Mesodermal cell (in vitro differentiated cells): ENCODE results near the gene KLHDC10.
"Not testable (repeated sequence)": the region's sequence is repeated elsewhere in the genome, so short reads cannot be mapped to it uniquely, and the experiment has no call there.

Experiments used
- H3K27ac ChIP-seq: 2 replicates; pipeline ENCODE4 v1.7.0; 2013; ENCODE audit warnings: mild to moderate bottlenecking, low read depth, low read length, moderate library complexity; ENCODE audit not compliant: severe bottlenecking
- H3K36me3 ChIP-seq: 2 replicates; pipeline ENCODE4 v1.7.1; 2013; ENCODE audit warnings: mild to moderate bottlenecking, low read length, moderate library complexity; ENCODE audit not compliant: control insufficient read depth, insufficient read depth
- H3K4me1 ChIP-seq: one replicate; pipeline ENCODE4 v1.7.1; 2013; ENCODE audit warnings: mild to moderate bottlenecking, low read length; ENCODE audit not compliant: insufficient read depth, control insufficient read depth, poor library complexity, severe bottlenecking
- H3K4me3 ChIP-seq: 2 replicates; pipeline ENCODE4 v1.7.0; 2013; ENCODE audit warnings: low read length, control low read depth, mild to moderate bottlenecking; ENCODE audit not compliant: insufficient read depth, poor library complexity, severe bottlenecking; ENCODE audit errors: extremely low read depth
- H3K9me3 ChIP-seq: 2 replicates; pipeline ENCODE4 v1.7.1; 2013; ENCODE audit warnings: mild to moderate bottlenecking, low read length, moderate library complexity; ENCODE audit not compliant: control insufficient read depth
- WGBS, 2 experiments: methylation state at CpG; one replicate each; pipeline ENCODE4 v1.1.5; 2013; ENCODE audit warnings: missing lambda C conversion rate in 2 of 2; ENCODE audit not compliant: insufficient coverage in 2 of 2; 5-methylcytosine and 5-hydroxymethylcytosine counted together

KLHDC10 gene

DNA sequence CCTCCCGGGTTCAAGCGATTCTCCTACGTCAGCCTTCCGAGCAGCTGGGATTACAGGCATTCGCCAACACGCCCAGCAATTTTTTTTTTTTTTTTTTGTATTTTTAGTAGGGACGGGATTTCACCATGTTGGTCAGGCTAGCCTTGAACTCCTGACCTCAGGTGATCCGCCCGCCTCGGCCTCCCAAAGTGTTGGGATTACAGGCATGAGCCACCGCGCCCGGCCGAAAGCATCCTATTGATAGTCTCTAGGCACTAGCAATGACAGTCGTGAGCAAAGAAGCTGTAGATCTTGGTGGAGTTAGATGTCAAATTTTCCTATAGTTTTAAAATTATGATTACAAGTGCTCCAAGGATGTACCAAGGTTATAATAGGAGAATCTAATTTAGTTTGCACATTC lies 18.1 kb upstream of the KLHDC10 start:
- not testable (repeated sequence) for H3K4me3 ChIP-seq, H3K9me3 ChIP-seq, H3K27ac ChIP-seq, H3K4me1 ChIP-seq
- peaks cover 19% of the 10 kb centered on the region for H3K36me3 ChIP-seq
- WGBS, 2 experiments = 91 to 100% methylated on average over 1 to 8 of the region's 15 CpGs

- H3K27ac ChIP-seq, H3K4me3 ChIP-seq, H3K9me3 ChIP-seq, H3K36me3 ChIP-seq: not testable (repeated sequence)
- H3K4me1 ChIP-seq = peaks cover 10% of the 10 kb centered on the region
- 90 to 95% methylated on average over 4 to 7 of the region's 8 CpGs for WGBS, 2 experiments
Observed at GRCh38 chr7:130055198-130055597, 15.1 kb upstream of the KLHDC10 start.

GRCh38 chr7:130062246-130062645 lies 8.1 kb upstream of the KLHDC10 start:
- Histone ChIP-seq H3K27ac (no peak overlapping the region), H3K36me3 (no peaks in the 10 kb centered on the region), H3K9me3 (no peaks in the 10 kb centered on the region), H3K4me3 (no peak overlapping the region), H3K4me1 (peaks cover 10% of the 10 kb centered on the region)
- WGBS, 2 experiments = no CpG with 5 or more reads among the region's 1 CpG

GRCh38 chr7:130063036-130063435 lies 7.3 kb upstream of the KLHDC10 start:
- Histone ChIP-seq H3K4me1 (peaks cover 10% of the 10 kb centered on the region), H3K4me3 (no peak overlapping the region), H3K36me3 (no peaks in the 10 kb centered on the region), H3K9me3 (no peaks in the 10 kb centered on the region), H3K27ac (no peak overlapping the region)
- 17 to 25% methylated on average over 1 of the region's 2 CpGs for WGBS, 2 experiments

GRCh38 chr7:130064580-130064926 lies 5.8 kb upstream of the KLHDC10 start:
- H3K36me3 ChIP-seq, H3K27ac ChIP-seq, H3K4me1 ChIP-seq, H3K4me3 ChIP-seq, H3K9me3 ChIP-seq: not testable (repeated sequence)
- 89 to 100% methylated on average over 2 of the region's 6 CpGs for WGBS, 2 experiments

DNA sequence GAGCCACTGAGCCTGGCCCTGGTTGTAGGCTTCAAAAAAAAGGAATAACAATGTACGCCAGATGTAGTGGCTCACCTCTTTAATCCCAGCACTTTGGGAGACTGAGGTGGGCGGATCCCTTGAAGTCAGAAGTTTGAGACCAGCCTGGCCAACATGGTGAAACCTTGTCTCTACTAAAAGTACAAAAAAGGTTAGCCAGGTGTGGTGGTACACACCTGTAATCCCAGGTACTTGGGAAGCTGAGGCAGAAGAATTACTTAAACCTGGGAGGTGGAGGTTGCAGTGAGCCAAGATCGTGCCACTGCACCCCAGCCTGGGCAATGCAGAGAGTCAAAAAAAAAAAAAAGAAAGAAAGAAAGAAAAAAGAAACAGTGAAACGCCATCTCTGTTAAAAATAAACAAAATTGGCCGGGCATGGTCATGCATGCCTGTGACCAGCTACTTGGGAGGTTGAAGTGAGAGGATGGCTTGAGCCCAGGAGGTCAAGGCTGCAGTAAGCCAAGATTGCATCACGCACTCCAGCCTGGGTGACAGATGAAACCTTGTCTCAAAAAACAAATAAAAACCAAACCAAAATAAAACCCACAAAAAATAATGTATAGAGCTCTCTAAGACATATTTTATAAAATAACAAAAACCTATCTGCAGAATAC lies 4.7 kb upstream of the KLHDC10 start:
- WGBS, 2 experiments = 81 to 93% methylated on average over 4 of the region's 6 CpGs
- Histone ChIP-seq H3K27ac (no peak overlapping the region), H3K4me1 (peaks cover 4% of the 10 kb centered on the region), H3K4me3 (no peak overlapping the region), H3K9me3 (no peaks in the 10 kb centered on the region), H3K36me3 (no peaks in the 10 kb centered on the region)

- H3K27ac ChIP-seq = peak overlapping the region; percentile 17
- 82 to 100% methylated on average over 4 to 6 of the region's 7 CpGs for WGBS, 2 experiments
- no peaks in the 10 kb centered on the region for H3K9me3 ChIP-seq
- H3K4me3 ChIP-seq = peak overlapping the region; percentile 98
- peaks cover 6% of the 10 kb centered on the region for H3K36me3 ChIP-seq
- peaks cover 4% of the 10 kb centered on the region for H3K4me1 ChIP-seq
Observed at GRCh38 chr7:130069179-130069977, 956 bp upstream of the KLHDC10 start.

DNA sequence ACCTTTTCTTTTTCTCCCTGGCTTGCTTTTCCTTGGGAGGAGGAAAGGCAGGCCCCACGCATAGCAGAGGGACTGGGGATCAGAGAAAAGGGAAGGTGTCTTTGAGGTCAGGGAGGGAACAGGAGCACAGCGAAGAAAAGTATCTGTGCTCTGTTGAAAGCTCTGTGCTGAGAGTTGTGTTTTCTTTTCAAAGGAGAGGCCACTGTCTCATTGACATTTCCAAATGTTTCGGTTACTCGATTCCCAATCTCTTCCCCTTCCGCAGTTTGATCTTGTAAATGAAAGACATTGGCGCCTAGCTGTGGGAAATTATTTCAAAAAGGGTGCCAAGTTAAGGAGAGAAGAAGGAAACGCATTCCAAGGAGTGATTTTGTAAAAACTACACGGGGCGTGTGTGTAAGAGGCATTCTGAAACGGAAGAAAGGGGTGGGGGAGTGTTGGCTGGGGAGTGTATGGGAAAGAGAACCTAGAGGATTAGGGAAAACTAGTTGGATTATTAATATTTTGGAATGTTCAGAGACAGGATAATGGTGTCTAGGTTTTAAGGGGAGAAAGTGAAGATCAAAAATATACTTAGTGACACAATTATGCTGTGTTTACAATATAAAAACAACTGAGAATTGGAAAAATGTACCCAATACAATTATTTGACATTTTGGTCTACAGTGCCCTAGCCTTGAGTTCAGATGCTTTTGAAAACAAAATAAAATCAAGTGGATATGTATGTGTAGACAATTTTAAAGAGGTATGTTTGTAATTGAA lies 708 bp downstream of the KLHDC10 start:
- peak overlapping the region; percentile 25 for H3K27ac ChIP-seq
- WGBS, 2 experiments = 0 to 1% methylated on average over 7 to 8 of the region's 10 CpGs
- H3K4me3 ChIP-seq = peak overlapping the region; percentile 98
- H3K36me3 ChIP-seq = peaks cover 6% of the 10 kb centered on the region
- H3K4me1 ChIP-seq = peaks cover 8% of the 10 kb centered on the region
- H3K9me3 ChIP-seq = no peaks in the 10 kb centered on the region

DNA sequence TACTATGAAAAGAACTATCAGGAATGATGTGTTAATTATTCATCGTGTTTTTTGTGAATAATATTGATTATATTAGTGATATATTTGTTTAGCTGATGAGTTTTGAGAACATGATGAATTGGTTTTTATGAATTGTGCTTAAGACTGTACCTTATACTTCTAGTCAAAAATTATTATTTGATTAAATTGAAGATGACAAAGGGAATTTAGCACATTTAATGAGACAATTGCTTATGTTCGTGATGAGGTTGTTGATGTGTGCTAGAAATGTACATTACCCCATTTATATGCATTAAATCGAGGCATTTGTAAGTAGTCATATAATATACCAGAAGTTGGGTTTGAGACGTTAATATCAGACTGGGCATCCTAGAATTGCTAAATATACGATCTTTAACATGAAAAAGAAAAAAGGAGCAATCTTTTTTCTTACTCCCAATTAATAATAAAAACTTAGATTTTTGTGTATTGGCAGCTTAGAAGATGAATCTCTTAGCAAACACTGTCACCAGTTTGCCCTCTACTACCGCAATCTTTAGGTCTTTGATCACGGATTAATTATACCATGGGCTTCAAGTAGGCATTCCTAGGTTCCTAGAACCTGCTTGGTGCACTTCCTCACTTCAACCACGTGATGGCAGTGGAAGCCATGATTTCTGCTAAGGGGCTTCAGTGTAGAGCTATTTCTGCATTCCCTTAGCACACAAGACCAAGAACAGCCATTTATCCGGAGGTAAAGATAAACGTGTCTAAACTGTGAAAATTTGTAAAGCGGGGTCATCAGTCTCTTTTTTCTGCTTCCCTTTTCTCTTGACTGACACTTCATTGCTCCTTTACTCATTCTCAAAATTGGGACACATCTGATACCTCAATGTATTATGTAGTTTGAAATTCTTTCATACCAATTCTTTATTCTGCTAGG lies 1.6 kb downstream of the KLHDC10 start:
- Histone ChIP-seq H3K9me3 (no peaks in the 10 kb centered on the region), H3K4me1 (peaks cover 8% of the 10 kb centered on the region), H3K27ac (no peak overlapping the region), H3K4me3 (peak overlapping the region; percentile 98), H3K36me3 (peaks cover 6% of the 10 kb centered on the region)
- 0 to 6% methylated on average over 2 to 5 of the region's 11 CpGs for WGBS, 2 experiments

DNA sequence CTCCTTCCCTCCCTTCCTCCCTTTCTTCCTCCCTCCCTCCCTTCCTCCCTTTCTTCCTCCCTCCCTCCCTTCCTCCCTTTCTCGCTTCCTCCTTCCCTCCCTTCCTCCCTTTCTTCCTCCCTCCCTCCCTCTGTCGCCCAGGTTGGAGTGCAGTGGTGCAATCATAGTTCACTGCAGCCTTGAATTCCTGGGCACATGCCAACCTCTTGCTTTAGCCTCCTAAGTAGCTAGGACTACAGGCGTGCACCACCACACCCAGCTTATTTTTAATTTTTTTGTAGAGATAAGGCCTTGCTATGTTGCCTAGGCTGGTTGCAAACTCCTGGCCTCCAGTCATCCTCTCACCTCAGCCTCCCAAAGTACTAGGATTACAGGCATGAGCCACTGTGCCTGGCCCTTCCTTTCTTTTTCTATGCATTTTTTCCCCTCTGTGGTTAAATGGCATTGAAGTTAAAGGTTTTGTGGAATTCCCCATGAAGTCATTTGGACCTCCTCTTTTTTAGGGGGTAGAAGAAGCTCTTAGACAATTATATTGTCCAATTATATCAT lies 9.6 kb downstream of the KLHDC10 start:
- peaks cover 1% of the 10 kb centered on the region for H3K4me1 ChIP-seq
- WGBS, 2 experiments = 90 to 92% methylated on average over 2 of the region's 3 CpGs
- H3K9me3 ChIP-seq = no peaks in the 10 kb centered on the region
- no peak overlapping the region for H3K4me3 ChIP-seq
- H3K27ac ChIP-seq = no peak overlapping the region
- H3K36me3 ChIP-seq = peaks cover 18% of the 10 kb centered on the region
